Loucy (cell line): ENCODE data around the gene PRF1.

ENCODE experiments used
- CTCF ChIP-seq: fragments of 200-600 bp; sonication (generic); conservative IDR thresholded peaks from 2 replicates; pipeline ENCODE4 v1.5.1; 2014; ENCODE audit warnings: mild to moderate bottlenecking, antibody characterized with exemption, low read length
- EZH2phosphoT487 ChIP-seq: fragments of 200-600 bp; IDR thresholded peaks from 2 replicates; pipeline ENCODE4 v1.6.1; 2018; ENCODE audit warnings: antibody characterized with exemption, mild to moderate bottlenecking, moderate library complexity, borderline replicate concordance

GRCh38 chr10:70621503-70622078, 19.1 kb upstream of the PRF1 start:
- TF ChIP-seq CTCF, result no peak
- TF ChIP-seq EZH2phosphoT487, result no peak
